Thyroid gland (tissue), 4 donors: ENCODE measurements around the gene ESYT1.

Experiments used
- POLR2A ChIP-seq, 2 donors: fragments of 450-650 bp; IDR thresholded peaks; one replicate each; pipeline ENCODE4 v1.6.1; 2017; ENCODE audit warnings: antibody characterized with exemption in 2 of 2, mild to moderate bottlenecking in 2 of 2, moderate library complexity in 1 of 2
- TF ChIP-seq, protein P1 (sequence below), 6 experiments: fragments of 200-600 bp in 3 of 6; fragments of 450-650 bp in 3 of 6; sonication (generic) in 3 of 6; IDR thresholded peaks; one replicate each; pipeline ENCODE4 v1.5.1; 2016 to 2019; ENCODE audit warnings: antibody characterized with exemption in 6 of 6, mild to moderate bottlenecking in 2 of 6, inconsistent platforms in 1 of 6, moderate library complexity in 1 of 6

DNA sequence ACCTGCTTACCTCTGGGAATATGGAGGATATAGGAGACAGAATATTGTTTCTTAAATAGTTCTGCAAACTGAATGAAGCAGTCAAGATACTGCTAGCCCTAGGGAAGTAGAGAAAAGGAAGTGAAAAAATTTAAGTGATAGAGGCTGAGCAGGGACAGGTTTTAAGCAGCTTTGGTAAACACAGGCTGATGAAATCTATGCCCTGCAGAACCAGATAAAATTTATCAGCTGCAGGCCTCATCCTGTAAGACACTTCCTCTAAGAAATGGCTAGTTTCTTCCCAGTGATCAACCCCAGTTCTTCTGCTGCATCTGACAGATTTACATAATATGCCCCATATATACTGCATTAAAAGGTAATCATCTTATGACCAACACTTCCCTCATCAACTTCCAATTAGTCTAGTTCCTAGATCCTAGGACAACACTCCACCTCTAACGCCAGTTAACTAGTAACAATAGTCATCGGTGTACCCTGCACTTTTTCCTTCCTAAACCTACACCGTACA lies 1.3 kb upstream of the ESYT1 start:
- TF ChIP-seq, protein P1, sequence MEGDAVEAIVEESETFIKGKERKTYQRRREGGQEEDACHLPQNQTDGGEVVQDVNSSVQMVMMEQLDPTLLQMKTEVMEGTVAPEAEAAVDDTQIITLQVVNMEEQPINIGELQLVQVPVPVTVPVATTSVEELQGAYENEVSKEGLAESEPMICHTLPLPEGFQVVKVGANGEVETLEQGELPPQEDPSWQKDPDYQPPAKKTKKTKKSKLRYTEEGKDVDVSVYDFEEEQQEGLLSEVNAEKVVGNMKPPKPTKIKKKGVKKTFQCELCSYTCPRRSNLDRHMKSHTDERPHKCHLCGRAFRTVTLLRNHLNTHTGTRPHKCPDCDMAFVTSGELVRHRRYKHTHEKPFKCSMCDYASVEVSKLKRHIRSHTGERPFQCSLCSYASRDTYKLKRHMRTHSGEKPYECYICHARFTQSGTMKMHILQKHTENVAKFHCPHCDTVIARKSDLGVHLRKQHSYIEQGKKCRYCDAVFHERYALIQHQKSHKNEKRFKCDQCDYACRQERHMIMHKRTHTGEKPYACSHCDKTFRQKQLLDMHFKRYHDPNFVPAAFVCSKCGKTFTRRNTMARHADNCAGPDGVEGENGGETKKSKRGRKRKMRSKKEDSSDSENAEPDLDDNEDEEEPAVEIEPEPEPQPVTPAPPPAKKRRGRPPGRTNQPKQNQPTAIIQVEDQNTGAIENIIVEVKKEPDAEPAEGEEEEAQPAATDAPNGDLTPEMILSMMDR (IDR thresholded peaks at IDR 0.05): no peak
- TF ChIP-seq POLR2A (IDR thresholded peaks at IDR 0.05): no peak
